Endothelial cell of umbilical vein (primary cell): ENCODE data around the gene NEDD9. TPM values are rescaled to one million over a fixed set of nuclear protein-coding genes. Genes with fewer than 3 reads are reported as not detected.
A peak's percentile ranks its signal among the peaks of the same experiment; 100 is the strongest.

ENCODE experiments used
- BruUV-seq: library from RNA; stranded (reverse); fragments of 400-500 nt; replicated peaks from 2 replicates; lab custom pipeline; 2021; lab: Mats Ljungman, UMichigan
- CTCF ChIA-PET: fragments of 300-600, 350-600 bp; sonication (Branson Sonifier 250); formaldehyde crosslinking; loops from one replicate; lab custom pipeline; 2021; ENCODE audit warnings: antibody characterized with exemption, inconsistent platforms; lab: Charles Lee
- POLR2A ChIA-PET: fragments of 300-600, 350-600 bp; sonication (Branson Sonifier 250); formaldehyde crosslinking; loops from one replicate; lab custom pipeline; 2021; ENCODE audit warnings: antibody characterized with exemption, inconsistent platforms; lab: Charles Lee
- DNase-seq: peaks from one replicate; pipeline ENCODE4 v3.0.0-alpha.2; 2011; ENCODE audit warnings: low read depth, low spot score
- FAIRE-seq: peaks from 2 replicates; lab custom pipeline; 2011; peaks lifted over from hg19 to GRCh38; lab: Jason Lieb, UNC
- H2AFZ ChIP-seq: 2 replicates; pipeline ENCODE4 v1.6.0; 2012; ENCODE audit warnings: low read depth, low read length, control low read depth, inconsistent platforms
- H3K27ac ChIP-seq: 2 replicates; pipeline ENCODE4 v1.5.1; 2011; ENCODE audit warnings: low read depth, mild to moderate bottlenecking, control low read depth, low read length, moderate library complexity; ENCODE audit not compliant: insufficient read depth
- H3K27me3 ChIP-seq, 2 experiments: 2 replicates each; pipeline versions ENCODE4 v1.6.0 to v1.6.1; 2011; ENCODE audit warnings: low read length in 2 of 2, mixed read lengths in 1 of 2; ENCODE audit not compliant: control insufficient read depth in 2 of 2, insufficient read depth in 2 of 2
- H3K36me3 ChIP-seq, 2 experiments: 2 replicates in 1 of 2; 3 replicates in 1 of 2; pipeline ENCODE4 v1.5.1; 2011; ENCODE audit warnings: low read length in 2 of 2, mild to moderate bottlenecking in 1 of 2, moderate library complexity in 1 of 2; ENCODE audit not compliant: control insufficient read depth in 2 of 2, insufficient read depth in 2 of 2; ENCODE audit errors: extremely low read depth in 1 of 2
- H3K4me1 ChIP-seq: 3 replicates; pipeline ENCODE4 v1.5.1; 2011; ENCODE audit warnings: mild to moderate bottlenecking, low read length; ENCODE audit not compliant: control insufficient read depth, insufficient read depth; ENCODE audit errors: extremely low read depth
- H3K4me2 ChIP-seq: 2 replicates; pipeline ENCODE4 v1.6.1; 2011; ENCODE audit warnings: low read length, control low read depth, mixed read lengths; ENCODE audit not compliant: insufficient read depth
- H3K4me3 ChIP-seq, 3 experiments: fragments of 200-600 bp in 1 of 3; sonication (generic), shearing (Covaris generic) in 1 of 3; replicated peaks in 1 of 3; 2 replicates each; pipeline ENCODE4 v1.5.1; 2011 to 2016; ENCODE audit warnings: control low read depth in 3 of 3, low read length in 3 of 3, mild to moderate bottlenecking in 2 of 3, inconsistent platforms in 1 of 3, low read depth in 1 of 3, moderate library complexity in 1 of 3; ENCODE audit not compliant: insufficient read depth in 1 of 3
- H3K79me2 ChIP-seq: 2 replicates; pipeline ENCODE4 v1.6.0; 2012; ENCODE audit warnings: low read length, inconsistent platforms; ENCODE audit not compliant: control insufficient read depth, insufficient read depth
- H3K9ac ChIP-seq: replicated peaks from 2 replicates; pipeline ENCODE3; 2011; ENCODE audit warnings: low read length, control low read depth; ENCODE audit not compliant: insufficient read depth; ENCODE audit errors: extremely low read depth
- H3K9me1 ChIP-seq: replicated peaks from 3 replicates; pipeline ENCODE4 v1.6.0; 2011; ENCODE audit warnings: mild to moderate bottlenecking, low read length; ENCODE audit not compliant: control insufficient read depth, insufficient read depth; ENCODE audit errors: extremely low read depth
- H3K9me3 ChIP-seq: replicated peaks from 2 replicates; pipeline ENCODE4 v1.5.1; 2012; ENCODE audit warnings: low read length, inconsistent platforms; ENCODE audit not compliant: control insufficient read depth, insufficient read depth
- H4K20me1 ChIP-seq: replicated peaks from 2 replicates; pipeline ENCODE3; 2011; ENCODE audit warnings: mild to moderate bottlenecking, low read length; ENCODE audit not compliant: control insufficient read depth, insufficient read depth; ENCODE audit errors: extremely low read depth
- EZH2 ChIP-seq: IDR thresholded peaks from 2 replicates; pipeline ENCODE4 v1.6.1; 2012; ENCODE audit warnings: borderline replicate concordance, low read depth, mild to moderate bottlenecking, moderate library complexity, low read length, inconsistent platforms; ENCODE audit not compliant: severe bottlenecking
- FOS ChIP-seq: IDR thresholded peaks from 2 replicates; pipeline ENCODE4 v1.6.1; 2011; ENCODE audit warnings: mild to moderate bottlenecking, low read length, moderate library complexity, borderline replicate concordance; ENCODE audit not compliant: insufficient read depth
- GATA2 ChIP-seq: IDR thresholded peaks from 2 replicates; pipeline ENCODE4 v1.7.0; 2011; ENCODE audit warnings: low read depth, mild to moderate bottlenecking, moderate library complexity, mixed read lengths, low read length; ENCODE audit not compliant: insufficient read length, insufficient read depth
- JUN ChIP-seq: IDR thresholded peaks from 2 replicates; pipeline ENCODE4 v1.6.1; 2011; ENCODE audit warnings: borderline replicate concordance, low read depth; ENCODE audit not compliant: insufficient read length, insufficient read depth
- MYC ChIP-seq: IDR thresholded peaks from one replicate; pipeline ENCODE4 v1.6.1; 2011; ENCODE audit warnings: mild to moderate bottlenecking, low read depth, low read length
- POLR2A ChIP-seq: IDR thresholded peaks from 2 replicates; pipeline ENCODE4 v1.6.1; 2012; ENCODE audit warnings: low read depth, mild to moderate bottlenecking, control low read depth, low read length
- POLR2AphosphoS5 ChIP-seq: IDR thresholded peaks from 2 replicates; pipeline ENCODE4 v1.6.1; 2012; ENCODE audit warnings: low read depth, mild to moderate bottlenecking, control low read depth, low read length, moderate library complexity; ENCODE audit not compliant: insufficient read depth
- dilution Hi-C: fragments of 300-500 bp; cut with MboI; formaldehyde crosslinking; loops from one replicate; pipeline ENCODE4 v1.15.0; 2019; ENCODE audit warnings: low sequenced_read_pairs; ENCODE audit not compliant: extremely low pct_ligation_motif_present
- intact Hi-C: fragments of 100-400 bp; cut with micrococcal nuclease; formaldehyde crosslinking; loops from one replicate; pipeline ENCODE4 v1.10.0; 2022
- polyA plus RNA-seq, 4 experiments: library from polyadenylated mRNA; depleted of rRNA in 3 of 4; stranded (reverse) in 3 of 4; unstranded in 1 of 4; fragments of >200 nt; gene quantifications; 2 replicates each; pipeline versions ENCODE4 v1.2.1 to v1.2.3, GENCODE V29; 2011 to 2012; ENCODE audit warnings: missing spikeins in 1 of 4
- total RNA-seq: library from RNA; stranded (reverse); gene quantifications from 2 replicates; pipeline ENCODE4 v1.2.3, GENCODE V29; 2021
- TF ChIP-seq, protein P1 (sequence below), 2 donors: IDR thresholded peaks; 1 replicate in 1 of 2; 2 replicates in 1 of 2; pipeline ENCODE4 v1.5.1; 2011; ENCODE audit warnings: low read length in 2 of 2, mild to moderate bottlenecking in 2 of 2, moderate library complexity in 2 of 2, control low read depth in 1 of 2, inconsistent platforms in 1 of 2, low read depth in 1 of 2; ENCODE audit not compliant: insufficient read depth in 1 of 2; ENCODE audit errors: extremely low read depth in 1 of 2
- TF ChIP-seq, protein P2 (sequence below): IDR thresholded peaks from 2 replicates; pipeline ENCODE4 v1.6.1; 2011; ENCODE audit not compliant: insufficient read depth, insufficient read length

Gene NEDD9
- total and polyA plus RNA-seq, 2 donors (not counting 3 experiments of a cell fraction or from before 2014, with no cell fraction given): 55.2 to 61.0 TPM

DNA sequence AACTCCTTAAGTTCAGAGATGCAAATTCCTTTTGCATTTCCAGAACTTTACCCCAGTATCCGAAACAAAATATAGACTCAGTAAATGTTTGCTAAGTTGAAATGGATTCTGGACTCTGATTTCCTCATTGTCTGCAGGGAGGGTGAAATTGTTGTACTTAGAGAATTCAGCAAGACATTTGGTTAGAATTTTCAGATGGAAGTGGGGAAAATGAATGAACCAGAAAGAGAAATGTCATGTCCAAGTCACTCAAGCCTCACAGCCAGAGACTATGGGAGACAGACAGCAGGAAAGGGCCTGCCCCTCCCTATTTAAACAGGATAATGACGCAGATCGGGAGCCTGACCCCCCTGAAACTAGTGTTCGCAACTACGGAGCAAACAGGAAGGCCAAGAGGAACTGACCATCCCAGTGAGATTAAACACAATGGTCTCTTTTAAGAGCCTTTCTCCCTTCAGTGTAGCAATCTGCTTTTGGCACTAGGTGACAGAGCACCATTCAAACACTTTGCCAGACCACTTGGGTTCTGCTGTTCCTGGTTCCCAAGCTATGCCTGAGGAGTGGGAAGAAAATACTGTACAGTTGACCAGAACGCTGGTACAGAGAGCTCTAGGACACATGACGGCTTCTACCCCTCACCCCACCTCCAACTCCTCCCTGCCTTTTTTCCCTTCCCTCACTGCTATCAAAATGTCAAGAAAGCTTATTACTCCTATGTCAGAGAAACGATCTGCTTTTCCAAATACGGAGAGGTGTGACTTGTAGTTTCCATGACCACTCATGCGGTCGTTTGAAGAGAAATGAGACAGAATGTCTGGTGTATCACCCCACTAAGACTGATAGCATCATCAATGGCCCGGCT, 13.7 kb downstream of the NEDD9 start:
- BruUV-seq: TSS peak; percentile 84
- TF ChIP-seq FOS (peak; percentile 76), GATA2 (peak; percentile 36), POLR2AphosphoS5 (peak; percentile 83), MYC (peak; percentile 4), JUN (peak; percentile 60), POLR2A (peak; percentile 78), EZH2 (no peak)
- TF ChIP-seq, protein P1, sequence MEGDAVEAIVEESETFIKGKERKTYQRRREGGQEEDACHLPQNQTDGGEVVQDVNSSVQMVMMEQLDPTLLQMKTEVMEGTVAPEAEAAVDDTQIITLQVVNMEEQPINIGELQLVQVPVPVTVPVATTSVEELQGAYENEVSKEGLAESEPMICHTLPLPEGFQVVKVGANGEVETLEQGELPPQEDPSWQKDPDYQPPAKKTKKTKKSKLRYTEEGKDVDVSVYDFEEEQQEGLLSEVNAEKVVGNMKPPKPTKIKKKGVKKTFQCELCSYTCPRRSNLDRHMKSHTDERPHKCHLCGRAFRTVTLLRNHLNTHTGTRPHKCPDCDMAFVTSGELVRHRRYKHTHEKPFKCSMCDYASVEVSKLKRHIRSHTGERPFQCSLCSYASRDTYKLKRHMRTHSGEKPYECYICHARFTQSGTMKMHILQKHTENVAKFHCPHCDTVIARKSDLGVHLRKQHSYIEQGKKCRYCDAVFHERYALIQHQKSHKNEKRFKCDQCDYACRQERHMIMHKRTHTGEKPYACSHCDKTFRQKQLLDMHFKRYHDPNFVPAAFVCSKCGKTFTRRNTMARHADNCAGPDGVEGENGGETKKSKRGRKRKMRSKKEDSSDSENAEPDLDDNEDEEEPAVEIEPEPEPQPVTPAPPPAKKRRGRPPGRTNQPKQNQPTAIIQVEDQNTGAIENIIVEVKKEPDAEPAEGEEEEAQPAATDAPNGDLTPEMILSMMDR (IDR thresholded peaks at IDR 0.05; ENCODE audit: extremely low read depth in 1 of 2, insufficient read depth in 1 of 2, low read depth in 1 of 2, low read length in 2 of 2): no peak
- TF ChIP-seq, protein P2, sequence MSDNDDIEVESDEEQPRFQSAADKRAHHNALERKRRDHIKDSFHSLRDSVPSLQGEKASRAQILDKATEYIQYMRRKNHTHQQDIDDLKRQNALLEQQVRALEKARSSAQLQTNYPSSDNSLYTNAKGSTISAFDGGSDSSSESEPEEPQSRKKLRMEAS: no peak
- Histone ChIP-seq H3K9me1 (no peaks in the 10 kb centered on the region), H3K27ac (peak overlapping the region; percentile 91), H3K36me3 (peaks cover 0 to 4% of the 10 kb centered on the region in 2 experiments), H4K20me1 (no peaks in the 10 kb centered on the region), H3K4me3 (peak overlapping the region in 1 of 3 experiments; percentile 1), H3K4me1 (peaks cover 96% of the 10 kb centered on the region), H3K4me2 (peak overlapping the region; percentile 37), H3K79me2 (peaks cover 77% of the 10 kb centered on the region), H3K9ac (peak overlapping the region; percentile 77), H3K9me3 (no peaks in the 10 kb centered on the region), H2AFZ (no peak overlapping the region), H3K27me3 (no peaks in the 10 kb centered on the region)
- dilution Hi-C loops: no loop called here
- ChIA-PET CTCF (interaction anchor here (0.7 to 5.8 kb wide), 9 partner anchors 9 to 278 kb away, joined by 3 to 37 read pairs (median 4); partner anchors contain the start of gene NEDD9), POLR2A (interaction anchor here (1.0 to 2.6 kb wide), 2 partner anchors 13 to 135 kb away, joined by 3 to 9 read pairs; partner anchors contain the start of gene NEDD9)
- DNase-seq: peak; percentile 96
- intact Hi-C loops: loop anchor here (1.0 to 10.0 kb wide), 8 partner anchors 11 to 1366 kb away; partner anchors contain the start of genes HIVEP1 and SMIM13
- FAIRE-seq: peak; percentile 91
